Measurements from ENCODE around the gene EPHA8. TPM values are rescaled to one million over a fixed set of nuclear protein-coding genes. Genes with fewer than 3 reads are reported as not detected.
A peak's percentile ranks its signal among the peaks of the same experiment; 100 is the strongest.

EPHA8 gene
- polyA plus RNA-seq, 2 of the 4 experiments (the other 2 are of a cell fraction): not detected

GRCh38 chr1:22643381-22643780 lies 80.1 kb downstream of the EPHA8 start, which contains the start of gene C1QC:
TSS of gene C1QC (plus strand) at chr1:22643633. CDS start at chr1:22644024, 391 bp downstream.
- 46% methylated on average over 8 of the region's 8 CpGs for WGBS (ENCODE audit: missing lambda C conversion rate)
- no peak for DNase-seq (ENCODE audit: low read depth in 1 of 2, low spot score in 1 of 2)
- ATAC-seq: no peak
- ChIA-PET CTCF (interaction anchor here (1.2 to 8.2 kb wide), 8 partner anchors 14 to 266 kb away, joined by 3 to 248 read pairs (median 5); no protein-coding TSS in a partner anchor), POLR2A (no interaction called here)
- no peak within 1 kb of the TSS for H3K4me3 ChIP-seq
- TF ChIP-seq MAFK (IDR thresholded peaks at IDR 0.05; ENCODE audit: partially characterized antibody): peak; percentile 43
- TF ChIP-seq NPAS2 (CRISPR knock-in tag; IDR thresholded peaks at IDR 0.05; ENCODE audit: borderline replicate concordance): no peak
- no peak within 1 kb of the TSS for H3K4me2 ChIP-seq
- H3K9me3 ChIP-seq: no peaks in the 10 kb centered on the region
- H3K27ac ChIP-seq: no peak within 1 kb of the TSS
- FAIRE-seq: no peak
- H3K4me1 ChIP-seq: 0 out of 3 replicates have a peak, but pooled peaks cover 5% of the 10 kb centered on the region

GRCh38 chr1:22643928-22644327 lies 80.6 kb downstream of the EPHA8 start:
- DNase-seq (ENCODE audit: low read depth in 1 of 2, low spot score in 1 of 2) (no peak), ATAC-seq (no peak), FAIRE-seq (no peak)
- Histone ChIP-seq H3K4me1 (0 out of 3 replicates have a peak, but pooled peaks cover 5% of the 10 kb centered on the region), H3K4me2 (no peak overlapping the region), H3K4me3 (no peak overlapping the region), H3K9me3 (no peaks in the 10 kb centered on the region), H3K27ac (no peak overlapping the region)
- CTCF ChIA-PET: interaction anchor here (1.7 to 8.2 kb wide), 3 partner anchors 71 to 265 kb away, joined by 3 to 248 read pairs (median 5); no protein-coding TSS in a partner anchor
- TF ChIP-seq RFX5 (IDR thresholded peaks at IDR 0.05) (no peak), NPAS2 (CRISPR knock-in tag; IDR thresholded peaks at IDR 0.05; ENCODE audit: borderline replicate concordance) (no peak), JUNB (IDR thresholded peaks at IDR 0.05) (no peak), RNF2 (IDR thresholded peaks at IDR 0.05; ENCODE audit: borderline replicate concordance, low read depth) (no peak), CTCF (IDR thresholded peaks at IDR 0.05) (no peak), CBX2 (IDR thresholded peaks at IDR 0.05; ENCODE audit: borderline replicate concordance, low read depth) (no peak), CHD4 (IDR thresholded peaks at IDR 0.05; ENCODE audit: borderline replicate concordance) (no peak), CEBPB (IDR thresholded peaks at IDR 0.05) (no peak), FOSB (CRISPR knock-in tag; IDR thresholded peaks at IDR 0.05) (no peak), ESRRA (IDR thresholded peaks at IDR 0.05; ENCODE audit: borderline replicate concordance, low read length) (no peak), PHF8 (IDR thresholded peaks at IDR 0.05; ENCODE audit: borderline replicate concordance, low read depth) (no peak)
- no CpG with 5 or more reads among the region's 12 CpGs for WGBS (ENCODE audit: missing lambda C conversion rate)
- POLR2A ChIA-PET: no interaction called here

GRCh38 chr1:22645931-22646330 lies 82.6 kb downstream of the EPHA8 start:
- ChIA-PET POLR2A (no interaction called here), CTCF (interaction anchor here (1.4 to 8.2 kb wide), 2 partner anchors 9 to 226 kb away, joined by 4 to 248 read pairs; no protein-coding TSS in a partner anchor)
- no peak overlapping the region for H3K4me3 ChIP-seq
- whole genome bisulfite sequencing (ENCODE audit: missing lambda C conversion rate): 76% methylated on average over 7 of the region's 7 CpGs
- H3K4me2 ChIP-seq: no peak overlapping the region
- no peak for FAIRE-seq
- H3K27ac ChIP-seq: no peak overlapping the region
- ATAC-seq: no peak
- H3K4me1 ChIP-seq: 0 out of 3 replicates have a peak, but pooled peaks cover 5% of the 10 kb centered on the region
- no peak for TF ChIP-seq NFE2L2 (conservative IDR thresholded peaks at IDR 0.05; ENCODE audit: low read length)
- H3K9me3 ChIP-seq: no peaks in the 10 kb centered on the region
- no peak for DNase-seq (ENCODE audit: low read depth in 1 of 2, low spot score in 1 of 2)

GRCh38 chr1:22646384-22646783 lies 83.1 kb downstream of the EPHA8 start:
- DNase-seq (ENCODE audit: low read depth in 1 of 2, low spot score in 1 of 2) (no peak), ATAC-seq (no peak), FAIRE-seq (no peak)
- 5% methylated on average over 1 of the region's 1 CpG for WGBS (ENCODE audit: missing lambda C conversion rate)
- H3K4me2 ChIP-seq: no peak overlapping the region
- POLR2A ChIA-PET: no interaction called here
- H3K27ac ChIP-seq: no peak overlapping the region
- no peak overlapping the region for H3K4me3 ChIP-seq
- H3K9me3 ChIP-seq: no peaks in the 10 kb centered on the region
- TF ChIP-seq POLR2AphosphoS2 (conservative IDR thresholded peaks at IDR 0.05; ENCODE audit: low read length): no peak
- TF ChIP-seq FOSB (CRISPR knock-in tag; IDR thresholded peaks at IDR 0.05): no peak
- TF ChIP-seq ZFP36 (IDR thresholded peaks at IDR 0.05; ENCODE audit: borderline replicate concordance, partially characterized antibody): no peak
- no peak for TF ChIP-seq CTCF (IDR thresholded peaks at IDR 0.05)
- no peak for TF ChIP-seq CBX8 (IDR thresholded peaks at IDR 0.05)
- no peak for TF ChIP-seq FOXS1 (CRISPR knock-in tag; IDR thresholded peaks at IDR 0.05)
- TF ChIP-seq ZNF302 (CRISPR knock-in tag; IDR thresholded peaks at IDR 0.05): no peak
- TF ChIP-seq MAZ (IDR thresholded peaks at IDR 0.05; ENCODE audit: borderline replicate concordance, low read depth, low read length): no peak
- TF ChIP-seq ZC3H11A (IDR thresholded peaks at IDR 0.05): no peak
- no peak for TF ChIP-seq KDM1A (IDR thresholded peaks at IDR 0.05; ENCODE audit: low read depth)
- no peak for TF ChIP-seq MAFK (IDR thresholded peaks at IDR 0.05; ENCODE audit: partially characterized antibody)
- no peak for TF ChIP-seq HES2 (IDR thresholded peaks at IDR 0.05)
- TF ChIP-seq RFX5 (IDR thresholded peaks at IDR 0.05): no peak
- no peak for TF ChIP-seq MAX (IDR thresholded peaks at IDR 0.05)
- H3K4me1 ChIP-seq: 0 out of 3 replicates have a peak, but pooled peaks cover 5% of the 10 kb centered on the region
- CTCF ChIA-PET: interaction anchor here (1.4 to 8.2 kb wide), 2 partner anchors 9 to 226 kb away, joined by 4 to 248 read pairs; no protein-coding TSS in a partner anchor
